Coronary artery (tissue), 2 donors: ENCODE measurements around the gene FANCE.

ENCODE experiments used
- DNase-seq: peaks from one replicate; pipeline ENCODE4 v3.0.0-alpha.2; 2017; ENCODE audit warnings: low spot score
- H3K27ac ChIP-seq, 2 donors: fragments of 200-600 bp; sonication (generic); one replicate each; pipeline ENCODE4 v1.5.1; 2016 to 2019
- H3K4me3 ChIP-seq: fragments of 200-600 bp; sonication (generic); 2 replicates; pipeline ENCODE4 v1.5.1; 2016; ENCODE audit warnings: mild to moderate bottlenecking, moderate library complexity
- CTCF ChIP-seq: fragments of 200-600 bp; sonication (generic); IDR thresholded peaks from one replicate; pipeline ENCODE4 v1.5.1; 2019; ENCODE audit warnings: antibody characterized with exemption

FANCE gene

GRCh38 chr6:35443341-35444030 lies 8.7 kb upstream of the FANCE start:
- no peak for TF ChIP-seq CTCF
- Histone ChIP-seq H3K27ac (no peak overlapping the region), H3K4me3 (no peak overlapping the region)
- no peak for DNase-seq

DNA sequence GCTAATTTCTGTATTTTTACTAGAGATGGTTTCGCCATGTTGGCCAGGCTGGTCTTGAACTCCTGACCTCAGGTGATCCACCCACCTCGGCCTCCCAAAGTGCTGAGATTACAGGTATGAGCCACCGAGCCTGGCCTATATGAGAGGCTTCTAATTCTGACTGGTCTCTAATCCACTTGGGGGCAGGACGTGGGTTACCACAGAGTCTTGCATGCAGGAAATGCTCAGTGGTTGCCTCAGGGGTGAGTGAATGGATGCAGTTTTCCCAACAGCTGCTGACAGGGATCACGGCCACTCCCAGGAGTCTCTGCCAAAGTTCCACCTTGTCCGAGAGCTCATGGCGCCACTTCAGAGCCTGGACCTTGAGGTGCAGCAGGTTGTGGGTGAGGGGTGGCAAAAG lies 6.4 kb upstream of the FANCE start:
- TF ChIP-seq CTCF: no peak
- no peak for DNase-seq
- Histone ChIP-seq H3K27ac (no peak overlapping the region), H3K4me3 (no peak overlapping the region)

DNA sequence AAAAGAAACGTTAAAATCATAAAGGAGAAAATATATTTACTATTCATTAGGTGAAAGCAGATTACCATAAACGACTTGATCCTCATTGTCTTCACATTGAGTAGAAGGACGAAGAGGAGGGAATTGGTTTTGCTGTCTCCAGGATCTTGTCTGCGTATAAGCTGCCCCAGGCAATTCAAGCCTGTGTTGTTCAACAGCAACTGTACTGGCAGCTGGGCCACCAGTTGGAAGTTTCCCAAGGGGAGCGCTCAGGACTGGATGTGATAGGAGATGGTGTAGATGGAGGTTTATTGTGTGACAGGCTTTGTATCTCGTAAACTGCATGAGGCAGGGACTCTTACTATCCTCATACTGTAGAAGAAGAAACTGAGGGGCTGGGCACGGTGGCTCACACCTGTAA lies 3.9 kb upstream of the FANCE start:
- Histone ChIP-seq H3K4me3 (no peak overlapping the region), H3K27ac (no peak overlapping the region)
- no peak for DNase-seq
- no peak for TF ChIP-seq CTCF

GRCh38 chr6:35449287-35449881 lies 2.8 kb upstream of the FANCE start:
- no peak for DNase-seq
- H3K4me3 ChIP-seq: no peak overlapping the region
- peak; percentile 66 for TF ChIP-seq CTCF

DNA sequence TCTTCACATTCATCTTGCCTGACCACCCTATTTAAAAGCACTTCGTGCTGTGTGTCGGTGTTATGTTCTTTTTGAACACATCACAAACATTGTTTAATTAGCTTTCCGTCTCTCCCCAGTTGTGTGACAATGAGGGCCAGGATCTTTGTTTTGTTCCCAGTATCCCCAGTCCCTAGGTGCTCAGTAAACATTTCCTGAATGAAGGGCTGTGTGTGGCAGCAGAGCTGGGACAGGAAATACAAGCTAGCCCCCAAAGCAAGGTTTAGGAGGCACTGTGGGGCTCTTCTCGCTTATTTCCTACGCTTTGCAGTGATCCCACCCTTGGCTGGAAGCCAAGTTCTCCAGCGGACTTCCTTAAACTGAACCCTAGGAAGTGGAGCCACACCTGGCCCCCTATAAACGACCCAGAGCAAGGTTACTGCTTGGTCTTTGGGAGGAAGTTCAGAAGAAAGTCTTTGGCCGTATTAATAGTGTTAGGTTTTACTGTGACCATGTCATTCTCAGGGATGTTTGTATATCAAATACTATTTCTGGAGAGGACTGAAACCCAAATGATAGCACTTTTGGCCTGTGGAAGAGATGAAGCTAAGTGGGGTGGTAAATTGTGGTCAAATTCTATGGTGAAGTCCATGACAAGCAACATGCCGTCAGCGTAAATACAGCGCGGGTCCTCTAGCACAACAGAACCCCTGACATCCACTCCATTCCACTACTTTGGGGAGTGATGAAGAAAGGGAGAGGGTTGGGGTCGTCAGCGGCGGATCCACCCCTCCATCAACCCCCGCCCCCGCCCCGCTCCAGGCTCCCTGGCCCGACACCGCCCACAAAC lies 570 bp upstream of the FANCE start:
- Histone ChIP-seq H3K4me3 (peak overlapping the region; percentile 87), H3K27ac (peak overlapping the region; percentile 51 to 81)
- no peak for TF ChIP-seq CTCF
- DNase-seq: no peak

More at GRCh38 chr6:35449287-35449881, 2.8 kb upstream of the FANCE start:
- no peak overlapping the region for H3K27ac ChIP-seq

DNA sequence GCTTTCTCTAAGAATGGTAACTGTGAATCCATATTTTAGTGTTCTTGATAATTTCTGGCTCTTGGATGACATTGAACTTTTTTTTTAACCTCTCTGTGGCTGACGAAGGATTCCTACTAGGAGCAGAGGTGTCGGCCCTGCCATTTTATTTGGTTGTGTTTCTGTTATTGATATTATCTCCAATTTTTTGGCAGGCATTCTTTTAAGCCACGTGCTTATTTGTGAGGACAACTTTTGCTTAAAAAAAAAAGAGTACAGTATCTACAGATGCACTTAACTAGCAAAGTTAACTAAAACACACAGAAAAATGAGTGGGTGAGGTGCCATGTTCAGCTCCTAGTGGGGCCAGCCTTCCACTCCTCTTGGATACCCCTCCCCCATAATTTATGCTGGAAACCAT lies 1.1 kb downstream of the FANCE start:
- Histone ChIP-seq H3K4me3 (peak overlapping the region; percentile 87), H3K27ac (peak overlapping the region in 1 of 2 donors; percentile 51)
- TF ChIP-seq CTCF: no peak
- no peak for DNase-seq
